GM21737 (cell line): ENCODE measurements around the gene ABCC4.
A peak's percentile ranks its signal among the peaks of the same experiment; 100 is the strongest.

Source experiments
- ATAC-seq: cut with Tn5 transposase; IDR thresholded peaks from one replicate; pipeline ENCODE4 v1.9.1; 2021; ENCODE audit warnings: mild to moderate bottlenecking, moderate library complexity; ENCODE audit not compliant: unreplicated experiment

ABCC4 gene

DNA sequence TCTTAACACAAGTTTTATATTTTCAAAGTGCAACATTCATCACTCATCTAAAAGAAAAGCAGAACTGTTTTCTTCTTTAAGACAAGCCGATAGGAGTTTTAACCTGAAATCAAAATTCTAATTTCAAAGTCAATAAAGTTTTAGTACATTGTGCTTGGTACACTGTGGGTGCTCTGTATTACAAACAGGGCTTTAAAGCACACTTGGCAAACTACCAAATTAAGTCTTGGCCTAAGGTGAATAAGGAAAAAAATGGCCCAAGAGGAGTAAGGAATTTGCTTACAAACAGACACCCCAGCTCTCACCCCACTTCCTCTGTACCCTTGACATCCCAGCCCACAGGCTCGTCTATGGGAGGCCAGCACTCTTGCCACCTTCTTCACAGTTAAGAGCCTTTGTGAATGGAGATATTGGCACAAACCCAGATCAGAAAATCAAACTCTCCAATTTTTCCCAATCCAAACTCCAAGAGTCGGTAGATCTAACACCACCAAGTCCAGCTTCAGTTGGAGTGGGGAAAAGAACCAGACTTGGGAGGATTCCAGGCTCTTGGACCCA lies 66.0 kb downstream of the ABCC4 start:
- no peak for ATAC-seq

DNA sequence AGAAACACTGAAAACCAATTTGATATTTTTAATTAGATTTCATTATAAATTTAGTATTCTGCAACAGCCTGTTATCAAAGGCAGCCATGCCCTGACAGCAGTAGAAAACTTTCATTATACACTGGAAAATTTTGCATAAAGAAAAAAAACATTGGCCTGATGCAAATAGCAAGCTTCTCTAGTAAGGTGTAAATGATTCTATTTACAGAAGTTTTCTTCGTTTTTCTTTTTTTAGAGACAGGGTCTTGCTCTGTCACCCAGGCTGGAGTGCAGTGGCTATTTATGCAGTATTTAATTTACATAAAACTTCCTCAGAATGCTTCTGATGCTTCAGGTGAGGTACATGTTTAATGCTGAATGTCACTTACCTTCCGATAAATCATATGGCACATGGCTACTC lies 67.0 kb downstream of the ABCC4 start:
- ATAC-seq = peak; percentile 64

DNA sequence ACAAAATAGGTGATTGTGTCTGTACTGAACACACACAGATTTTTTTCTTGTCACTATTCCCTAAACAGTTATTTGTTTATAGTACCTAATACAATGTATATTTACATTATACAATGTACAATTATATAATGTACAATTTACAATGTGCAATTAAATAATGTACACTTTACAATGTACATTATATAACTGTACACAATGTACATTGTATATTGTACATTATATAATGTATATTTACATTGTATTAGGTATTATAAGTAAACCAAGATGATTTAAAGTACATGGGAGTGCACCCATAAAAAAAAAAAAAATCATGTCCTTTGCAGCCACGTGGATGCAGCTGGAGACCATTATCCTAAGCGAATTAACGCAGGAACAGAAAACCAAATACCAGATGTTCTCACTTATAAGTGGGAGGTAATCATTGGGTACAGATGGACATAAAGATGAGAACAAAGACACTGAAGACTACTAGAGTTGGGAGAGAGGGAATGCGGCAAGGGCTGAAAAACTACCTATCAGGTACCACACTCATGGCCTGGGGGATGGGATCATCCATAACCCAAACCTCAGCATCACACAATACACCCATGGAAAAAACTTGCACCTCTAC lies 68.1 kb downstream of the ABCC4 start:
- ATAC-seq = no peak

DNA sequence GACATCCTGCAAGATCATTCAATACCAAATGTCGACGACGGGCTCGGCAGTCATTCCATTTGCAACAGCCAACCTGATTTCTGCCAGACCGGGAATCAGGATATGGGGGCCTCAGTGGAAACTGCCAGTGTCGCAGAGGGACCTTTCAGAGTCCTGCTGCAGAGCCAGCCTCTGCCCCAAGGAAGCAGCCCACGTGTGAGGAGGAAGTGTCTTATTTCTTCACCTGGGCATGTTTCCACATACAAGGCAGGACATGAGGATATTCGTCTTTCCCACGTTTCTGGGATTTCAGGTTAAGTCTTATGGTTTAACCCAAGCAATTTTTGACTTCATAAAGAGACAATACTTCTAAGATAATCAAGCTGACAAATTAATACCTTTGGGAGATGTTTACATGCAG lies 69.9 kb downstream of the ABCC4 start:
- ATAC-seq = no peak

DNA sequence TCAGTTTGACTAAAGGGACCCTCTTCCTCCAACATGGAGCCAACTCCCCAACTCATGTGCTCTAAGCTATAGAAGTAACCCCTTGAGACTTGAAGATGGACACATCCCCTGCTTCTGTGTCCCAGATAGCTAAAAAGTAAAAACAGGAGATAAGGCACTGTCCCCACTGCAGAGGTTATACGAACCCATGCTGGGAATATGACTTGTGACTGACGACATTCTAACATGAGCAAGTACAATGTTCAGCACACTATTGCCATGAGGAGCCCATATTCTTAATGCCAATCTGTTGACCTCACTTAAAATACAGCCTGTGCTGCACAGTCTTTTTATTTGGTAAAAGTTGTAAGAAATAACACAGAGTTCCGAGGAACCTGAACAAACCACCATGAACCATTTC lies 71.4 kb downstream of the ABCC4 start:
- ATAC-seq = no peak

DNA sequence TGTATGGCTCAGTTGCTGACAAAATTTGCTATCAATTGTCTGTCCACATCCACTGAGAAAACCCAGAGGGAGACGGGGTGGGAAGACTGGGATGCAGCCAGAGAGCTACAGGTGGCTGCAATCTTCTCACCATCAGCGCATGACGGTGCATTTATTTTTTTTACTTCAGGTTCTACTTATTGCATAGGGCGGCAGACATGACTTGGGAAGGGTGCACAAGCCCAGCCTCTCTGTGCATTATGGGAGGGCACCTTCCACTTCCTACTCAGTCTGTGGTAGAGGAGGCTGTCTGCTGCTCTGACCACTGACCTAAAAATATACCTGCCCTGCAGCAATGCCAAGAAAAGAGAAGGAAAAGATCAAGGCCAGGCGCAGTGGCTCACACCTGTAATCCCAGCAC lies 73.1 kb downstream of the ABCC4 start:
- no peak for ATAC-seq

DNA sequence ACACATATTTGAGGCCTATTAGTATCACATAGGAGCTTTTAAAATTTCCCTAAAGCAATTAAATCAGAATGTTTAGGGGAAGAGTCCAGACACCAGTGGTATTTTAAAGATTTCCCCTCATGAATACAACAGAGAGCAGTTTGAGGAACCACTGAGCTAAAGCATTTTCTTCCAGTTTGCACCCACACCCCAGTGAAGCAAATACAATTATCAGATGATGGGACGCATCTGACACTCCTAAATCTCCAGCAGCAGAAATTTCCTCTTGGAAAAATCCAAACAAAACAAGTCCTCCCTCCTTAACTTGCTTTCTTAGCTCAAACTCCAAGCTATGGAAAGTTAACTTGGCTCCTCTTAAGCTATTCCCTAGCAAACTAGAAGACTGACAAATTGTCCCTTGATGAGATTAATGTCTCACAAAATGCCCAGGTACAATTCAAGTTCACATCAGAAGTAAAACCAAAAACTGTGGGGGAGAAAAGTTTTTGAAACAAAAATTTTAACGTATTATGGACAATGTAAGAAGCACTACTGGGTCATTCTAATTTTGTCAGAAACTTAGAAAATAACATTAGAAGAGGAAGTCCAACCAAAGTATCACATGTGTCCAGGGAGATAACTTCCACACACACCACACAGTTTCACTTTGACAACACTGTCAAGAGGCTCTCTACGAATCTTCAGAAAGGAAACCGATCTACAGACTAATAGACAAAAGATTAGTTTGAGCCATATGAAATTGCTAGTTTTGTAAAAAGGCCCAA lies 74.1 kb downstream of the ABCC4 start:
- ATAC-seq = peak; percentile 82

DNA sequence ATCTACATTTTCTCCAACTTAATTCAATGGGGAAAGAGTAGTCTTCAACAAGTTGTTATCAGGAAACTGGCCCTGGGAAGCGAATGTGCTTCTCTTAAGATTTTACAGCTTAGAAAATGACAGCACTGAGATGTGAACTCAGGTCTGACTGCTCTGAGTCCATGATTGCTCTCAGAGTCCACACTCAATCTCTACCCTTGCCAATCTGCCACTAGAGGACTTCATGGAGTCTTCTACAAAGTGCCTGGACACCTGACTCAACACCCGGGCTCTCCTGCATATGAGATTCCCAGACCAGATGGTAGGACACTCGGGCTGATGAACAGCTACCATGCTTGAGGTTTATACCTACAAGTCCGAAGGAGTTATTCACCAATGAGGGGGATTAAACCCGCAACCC lies 74.8 kb downstream of the ABCC4 start:
- no peak for ATAC-seq

DNA sequence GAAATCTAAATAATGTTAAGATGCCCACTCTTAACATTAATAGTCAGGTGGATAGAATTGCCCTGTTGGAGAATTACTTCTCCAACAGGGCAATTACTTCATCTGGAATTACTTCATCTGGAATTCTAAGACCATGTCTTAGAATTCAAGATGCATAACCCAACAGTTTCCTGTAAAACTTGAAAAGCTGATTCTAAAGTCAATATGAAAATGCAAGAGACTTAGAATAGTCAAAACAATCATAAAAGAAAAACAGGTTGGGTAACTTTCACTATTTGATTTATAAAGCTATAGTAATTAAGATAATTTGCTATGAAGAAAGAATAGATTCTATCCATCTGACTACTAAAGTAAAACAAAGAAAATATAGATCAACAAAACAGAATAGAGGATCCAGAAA lies 75.2 kb downstream of the ABCC4 start:
- no peak for ATAC-seq

DNA sequence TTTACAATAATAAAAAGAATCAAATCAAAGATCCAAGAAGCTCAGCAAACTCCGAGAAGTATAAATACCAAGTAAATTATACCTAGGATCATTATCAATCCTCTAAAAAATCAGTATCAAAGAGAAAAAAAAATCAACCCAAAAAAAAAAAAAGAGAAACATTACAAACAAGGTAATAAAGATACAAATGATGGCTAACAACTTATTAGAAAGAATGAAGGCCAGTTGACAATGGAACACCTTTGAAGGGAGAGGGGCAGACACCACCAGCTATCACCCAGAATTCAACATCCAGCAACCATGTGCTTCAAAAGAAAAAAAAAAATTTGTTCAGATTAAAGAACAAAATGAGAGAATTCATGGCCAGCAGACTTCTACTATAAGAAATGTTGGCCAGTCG lies 77.2 kb downstream of the ABCC4 start:
- ATAC-seq = no peak

DNA sequence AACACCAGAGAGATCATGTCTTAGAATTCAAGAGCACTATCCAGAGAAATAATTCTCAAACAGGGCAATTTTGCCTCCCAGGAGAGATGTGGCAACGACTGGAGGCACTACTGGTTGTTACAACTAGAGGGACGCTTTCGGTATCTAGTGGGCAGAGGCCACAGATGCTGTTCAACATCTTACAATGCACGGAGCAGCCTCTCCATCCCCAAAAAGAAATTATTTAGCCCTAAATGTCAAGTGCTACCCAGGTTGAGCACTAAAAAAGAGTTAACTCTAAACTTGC lies 78.6 kb downstream of the ABCC4 start:
- no peak for ATAC-seq

DNA sequence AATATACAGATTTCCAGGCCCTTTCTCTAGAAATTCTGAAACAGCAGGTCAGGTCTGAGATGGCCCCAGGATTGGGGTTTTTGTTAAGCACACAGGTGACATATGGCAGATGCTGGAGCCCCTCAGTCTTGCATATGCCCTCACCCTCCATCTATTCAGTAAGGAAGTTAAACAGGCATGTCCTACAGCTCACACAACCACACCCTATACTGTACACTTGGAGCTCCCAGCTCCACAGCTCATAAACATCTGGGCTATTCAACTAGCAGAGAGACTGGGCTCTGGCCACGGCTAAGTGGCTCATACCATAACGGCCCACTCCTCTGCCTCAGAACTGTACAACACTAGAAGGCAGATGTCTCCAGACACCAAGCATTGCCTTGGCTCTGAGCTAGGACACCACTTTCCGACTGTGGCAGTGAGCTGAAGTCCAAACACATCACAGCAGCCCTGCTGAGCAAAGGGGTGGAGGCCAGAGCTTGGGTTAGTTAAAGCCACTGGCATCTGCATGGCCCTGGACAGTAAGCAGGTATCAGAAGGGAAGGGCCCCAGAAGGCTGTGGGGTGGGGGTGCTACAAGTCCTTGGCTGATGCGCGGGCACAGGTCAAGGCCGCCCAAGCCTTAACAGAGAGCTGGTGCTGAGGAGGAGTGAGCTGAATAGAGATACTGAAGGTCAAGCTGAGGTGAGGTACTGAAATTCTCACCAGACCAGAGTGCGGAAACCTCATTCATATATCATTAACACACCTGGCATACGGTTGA lies 79.1 kb downstream of the ABCC4 start:
- no peak for ATAC-seq

DNA sequence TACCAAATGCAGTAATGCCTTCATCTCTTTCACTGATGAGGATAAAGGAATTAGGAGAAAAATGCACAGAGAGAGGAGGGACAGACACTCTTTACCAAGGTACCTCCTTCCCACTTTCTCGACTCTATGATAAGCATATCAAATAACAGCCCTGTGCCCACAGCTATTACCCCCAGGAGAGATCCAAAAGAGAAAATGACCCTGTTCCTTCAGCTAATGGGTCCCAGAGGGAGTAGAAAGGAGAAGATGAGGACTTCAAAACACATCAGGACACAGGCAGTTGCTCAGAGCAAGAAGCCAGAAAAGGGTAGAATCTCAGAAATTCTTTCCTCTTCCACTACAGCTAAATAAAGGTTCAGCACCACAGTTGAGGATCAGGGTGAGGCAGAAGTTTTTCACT lies 80.6 kb downstream of the ABCC4 start:
- no peak for ATAC-seq

DNA sequence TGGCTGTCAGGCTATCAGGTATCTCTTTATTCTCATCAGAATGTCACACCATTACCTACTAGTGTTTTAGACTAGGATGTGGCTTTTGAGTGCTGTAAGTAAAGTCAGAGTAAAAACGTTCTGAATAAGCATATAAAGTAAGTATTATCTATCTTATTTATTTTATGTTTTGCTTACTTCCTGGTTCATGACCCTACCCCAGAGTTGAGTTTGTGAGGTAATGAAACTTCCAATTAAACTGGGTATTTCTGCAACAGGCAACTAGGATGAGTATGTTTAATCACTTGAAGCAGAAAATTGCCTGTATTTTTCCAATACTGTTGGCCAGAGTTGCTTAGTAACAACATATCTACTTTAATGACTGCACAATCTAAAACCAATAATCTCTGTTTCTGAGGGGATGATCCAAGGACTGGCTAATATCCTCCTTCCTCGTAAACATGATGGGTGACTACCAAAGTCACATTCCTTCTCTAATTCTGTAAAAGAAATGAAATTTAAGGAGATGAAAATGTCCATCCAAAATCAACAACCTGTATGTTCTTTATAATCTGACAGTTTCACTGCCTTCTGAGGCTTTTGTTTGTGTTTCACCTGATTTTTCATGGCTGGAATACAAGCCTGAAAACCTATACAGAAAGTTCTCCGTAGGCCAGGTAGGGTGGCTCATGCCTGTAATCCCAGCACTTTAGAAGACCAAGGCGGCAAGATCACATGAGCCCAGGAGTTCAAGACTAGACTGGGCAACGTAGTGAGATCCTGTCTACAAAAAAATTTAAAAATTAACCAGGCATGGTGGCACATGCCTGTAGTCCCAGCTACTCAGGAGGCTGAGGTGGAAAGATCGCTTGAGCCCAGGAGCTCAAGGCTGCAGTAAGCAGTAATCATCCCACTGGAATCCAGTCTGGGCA lies 83.1 kb downstream of the ABCC4 start:
- ATAC-seq = no peak

DNA sequence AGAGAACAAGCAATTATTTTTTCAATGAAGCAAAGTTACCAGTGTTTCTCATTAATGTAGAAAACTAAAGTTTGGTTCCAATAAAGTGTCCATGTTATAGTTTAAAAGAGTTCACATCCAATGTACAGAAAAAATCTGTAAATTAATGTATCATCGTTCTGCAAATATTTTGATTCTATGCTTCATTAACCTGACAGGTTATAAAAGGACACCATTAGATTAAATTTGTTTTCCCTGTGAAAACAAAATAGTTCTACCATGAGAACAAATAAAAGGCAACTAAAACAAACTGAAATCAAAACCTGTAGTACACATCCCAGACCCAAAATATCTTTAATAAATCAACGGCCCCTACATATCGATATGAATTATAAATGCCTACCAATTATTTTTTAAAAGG lies 85.1 kb downstream of the ABCC4 start:
- no peak for ATAC-seq

DNA sequence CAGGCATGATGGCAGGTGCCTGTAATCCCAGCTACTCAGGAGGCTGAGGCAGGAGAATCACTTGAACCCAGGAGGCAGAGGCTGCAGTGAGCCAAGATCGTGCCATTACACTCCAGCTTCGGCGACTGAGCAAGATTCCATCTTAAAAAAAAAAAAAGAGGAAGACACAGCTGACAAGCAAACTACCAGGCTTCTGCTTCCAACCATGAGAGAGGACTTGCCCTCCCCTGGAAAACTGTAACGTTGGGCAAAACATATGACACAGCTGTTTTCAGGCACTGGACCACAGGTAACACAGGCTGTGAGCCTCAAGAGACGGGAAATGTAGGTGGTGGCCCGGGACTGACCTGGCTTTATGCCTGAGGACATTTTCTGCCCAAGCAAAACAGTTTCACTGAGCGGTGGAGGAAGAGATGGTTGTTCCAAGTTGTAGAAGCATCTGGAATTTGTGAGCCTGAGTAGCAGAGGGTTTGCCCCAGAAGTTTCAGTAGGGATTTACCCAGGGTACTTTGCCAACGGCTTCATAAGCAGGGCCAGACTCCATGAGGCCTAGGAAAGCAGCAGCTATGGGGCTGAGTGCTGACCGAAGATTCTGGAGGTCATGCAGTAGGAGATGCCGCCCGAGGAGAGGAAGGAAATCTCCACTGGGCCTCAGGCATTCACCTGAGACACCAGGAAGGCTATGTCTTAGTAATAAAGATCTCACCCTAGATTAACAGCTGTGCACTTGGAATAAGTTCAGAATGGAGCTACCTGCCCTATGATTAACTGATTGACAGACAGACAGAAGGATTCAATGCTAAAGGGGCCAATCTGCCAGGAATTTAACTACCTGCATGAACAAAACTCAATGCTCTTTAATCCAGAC lies 88.0 kb downstream of the ABCC4 start:
- no peak for ATAC-seq

DNA sequence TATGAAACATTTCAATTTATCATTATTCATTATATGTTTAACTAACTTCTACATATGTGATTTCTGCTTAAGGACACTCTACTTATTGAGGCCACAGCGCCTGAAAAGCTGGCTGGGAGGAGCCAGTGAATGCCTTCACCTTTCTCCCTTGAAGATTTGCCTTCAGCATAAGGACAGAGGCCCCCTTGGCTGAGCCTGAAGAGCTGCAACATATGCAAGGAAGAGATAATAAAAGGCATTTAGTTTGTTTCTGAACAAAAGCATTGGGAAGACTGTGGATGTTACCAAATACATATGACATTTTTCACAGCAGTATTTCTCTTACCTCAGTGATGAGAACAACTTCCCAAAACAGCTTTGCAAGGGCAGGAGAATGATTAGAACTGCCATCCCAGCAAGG lies 92.1 kb downstream of the ABCC4 start:
- ATAC-seq = no peak

DNA sequence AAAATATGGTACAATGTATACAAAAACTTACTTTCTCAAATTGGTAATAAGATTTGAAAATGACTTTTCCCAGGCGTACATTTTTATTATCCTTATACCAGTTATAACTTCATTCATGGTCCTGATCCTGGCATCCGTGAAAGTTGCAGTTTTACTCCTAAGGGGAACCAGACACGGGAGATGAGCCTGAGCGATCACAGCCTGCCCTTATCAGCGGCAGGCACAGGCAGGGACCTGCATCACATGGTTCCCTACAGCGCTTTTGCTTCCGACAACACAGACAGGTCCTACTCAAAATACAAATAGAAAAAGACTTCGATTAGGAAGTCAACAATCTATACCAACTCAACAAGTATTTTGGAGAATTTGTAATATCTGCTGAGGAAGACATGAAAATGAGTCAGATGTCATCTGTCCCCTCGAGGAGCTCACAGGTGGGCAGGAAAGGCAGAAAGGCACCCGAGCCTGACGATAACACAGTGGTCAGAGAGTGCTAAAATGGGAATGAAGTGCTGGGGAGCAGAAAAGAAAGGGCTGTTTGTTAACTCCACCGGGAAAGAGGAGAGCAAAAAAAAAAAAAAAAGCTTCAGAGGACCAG lies 93.4 kb downstream of the ABCC4 start:
- peak; percentile 92 for ATAC-seq

DNA sequence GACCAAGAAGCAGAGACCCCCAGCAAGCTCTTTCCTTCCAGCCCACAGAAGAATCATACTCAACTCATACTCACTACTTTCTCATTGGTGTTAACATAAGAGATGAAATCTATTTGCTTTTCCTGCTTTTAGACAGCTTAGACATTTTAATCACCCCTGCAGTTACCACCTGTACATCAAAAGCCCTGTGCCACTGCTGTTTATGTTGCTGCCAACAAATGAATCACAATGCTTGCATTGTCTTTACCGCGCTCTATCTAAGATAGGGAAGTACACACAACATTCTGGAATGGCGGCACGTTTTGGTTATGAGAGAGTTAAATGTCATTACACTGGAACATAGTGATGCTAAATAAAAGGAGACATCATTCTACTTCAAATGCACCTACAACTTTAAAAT lies 95.1 kb downstream of the ABCC4 start:
- no peak for ATAC-seq
